GM18508 (cell line): ENCODE data around the gene CCNL2.
"Not testable (repeated sequence)": the region's sequence is repeated elsewhere in the genome, so short reads cannot be mapped to it uniquely, and the experiment has no call there.

ENCODE experiments used
- ATAC-seq: cut with Tn5 transposase; IDR thresholded peaks from one replicate; pipeline ENCODE4 v1.9.1; 2021; ENCODE audit warnings: moderate number of reproducible peaks; ENCODE audit not compliant: insufficient read depth, unreplicated experiment

Gene CCNL2

GRCh38 chr1:1432951-1433803, 34.0 kb upstream of the CCNL2 start:
- ATAC-seq: no peak

GRCh38 chr1:1432274-1432950, 33.3 kb upstream of the CCNL2 start:
- ATAC-seq: no peak

DNA sequence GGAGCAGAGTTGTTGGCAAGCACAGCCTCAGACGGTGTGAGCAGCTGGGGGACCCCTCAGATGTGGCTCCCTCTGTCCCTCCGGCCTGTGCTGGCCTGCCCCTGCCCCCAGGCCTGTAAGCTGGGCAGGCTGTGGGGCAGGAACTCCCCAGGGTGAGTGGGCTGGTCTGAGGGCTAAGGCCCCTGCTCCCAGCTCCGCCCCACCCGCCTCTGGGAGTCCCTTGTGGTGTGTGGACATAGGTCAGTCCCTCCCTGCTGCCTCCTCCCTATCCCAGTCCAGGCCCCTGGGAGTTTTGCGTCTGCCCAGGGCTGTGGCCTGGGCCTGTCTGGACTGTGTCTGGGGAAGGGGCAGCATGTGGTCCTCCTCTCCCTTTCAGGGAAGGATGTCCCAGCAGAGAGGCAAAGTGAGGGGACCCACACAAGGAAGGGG, 32.7 kb upstream of the CCNL2 start:
- no peak for ATAC-seq

GRCh38 chr1:1430992-1431844, 32.1 kb upstream of the CCNL2 start:
- no peak for ATAC-seq

GRCh38 chr1:1430114-1430982, 31.2 kb upstream of the CCNL2 start:
- ATAC-seq: no peak

DNA sequence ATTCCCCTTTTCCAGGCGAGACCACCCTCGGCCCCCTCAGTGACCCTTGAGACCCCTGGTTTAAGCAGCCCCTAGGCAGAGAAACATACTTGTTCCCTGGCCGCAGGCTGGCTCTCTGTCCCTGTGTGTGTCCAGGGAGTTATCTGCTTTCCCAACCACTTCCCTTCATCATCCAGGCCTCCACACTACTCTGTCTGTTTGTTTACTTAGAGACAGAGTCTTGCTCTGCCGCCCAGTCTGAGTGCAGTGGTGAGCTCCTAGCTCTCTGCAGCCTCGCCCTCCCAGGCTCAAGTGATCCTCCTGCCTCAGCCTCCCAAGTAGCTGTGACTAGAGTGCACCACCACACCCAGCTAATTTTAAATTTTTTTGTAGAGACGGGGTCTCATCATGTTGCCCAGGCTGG, 30.5 kb upstream of the CCNL2 start:
- ATAC-seq: no peak

DNA sequence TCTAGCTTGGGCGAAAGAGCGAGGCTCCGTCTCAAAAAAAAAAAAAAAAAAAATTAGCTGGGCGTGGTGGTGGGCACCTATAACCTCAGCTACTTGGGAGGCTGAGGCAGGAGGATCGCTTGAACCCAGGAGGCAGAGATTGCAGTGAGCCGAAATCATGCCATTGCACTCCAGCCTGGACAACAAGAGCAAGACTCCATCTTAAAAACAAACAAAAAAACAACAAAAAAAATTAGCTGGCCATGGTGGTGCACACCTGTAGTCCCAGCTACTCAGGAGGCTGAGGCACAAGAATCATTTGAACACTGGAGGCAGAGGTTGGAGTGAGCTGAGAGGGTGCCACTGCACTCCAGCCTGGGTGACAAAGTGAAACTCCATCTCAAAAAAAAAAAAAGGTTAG, 29.8 kb upstream of the CCNL2 start:
- not testable (repeated sequence) for ATAC-seq

DNA sequence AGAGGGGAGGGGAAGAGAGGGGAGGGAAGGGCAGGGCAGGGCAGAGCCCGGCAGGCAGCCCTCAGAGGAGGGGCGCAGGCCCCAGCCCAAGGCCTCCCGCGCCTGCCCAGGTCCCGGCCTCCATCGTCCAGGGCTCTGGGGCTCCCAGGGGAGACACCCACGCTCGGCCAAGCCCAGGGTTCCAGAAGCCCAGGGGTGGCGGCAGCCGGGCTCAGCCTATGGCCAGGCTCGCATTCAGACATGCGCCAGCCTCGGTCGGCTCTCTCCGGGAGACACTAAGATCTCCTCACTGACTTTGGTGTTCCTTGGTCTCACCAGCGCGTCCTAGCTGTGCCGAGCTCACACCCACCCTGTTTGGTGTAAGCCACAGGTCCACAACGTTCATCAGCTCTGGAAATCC, 29.0 kb upstream of the CCNL2 start:
- no peak for ATAC-seq

- ATAC-seq: no peak
Observed at GRCh38 chr1:1427820-1428148, 28.6 kb upstream of the CCNL2 start.

DNA sequence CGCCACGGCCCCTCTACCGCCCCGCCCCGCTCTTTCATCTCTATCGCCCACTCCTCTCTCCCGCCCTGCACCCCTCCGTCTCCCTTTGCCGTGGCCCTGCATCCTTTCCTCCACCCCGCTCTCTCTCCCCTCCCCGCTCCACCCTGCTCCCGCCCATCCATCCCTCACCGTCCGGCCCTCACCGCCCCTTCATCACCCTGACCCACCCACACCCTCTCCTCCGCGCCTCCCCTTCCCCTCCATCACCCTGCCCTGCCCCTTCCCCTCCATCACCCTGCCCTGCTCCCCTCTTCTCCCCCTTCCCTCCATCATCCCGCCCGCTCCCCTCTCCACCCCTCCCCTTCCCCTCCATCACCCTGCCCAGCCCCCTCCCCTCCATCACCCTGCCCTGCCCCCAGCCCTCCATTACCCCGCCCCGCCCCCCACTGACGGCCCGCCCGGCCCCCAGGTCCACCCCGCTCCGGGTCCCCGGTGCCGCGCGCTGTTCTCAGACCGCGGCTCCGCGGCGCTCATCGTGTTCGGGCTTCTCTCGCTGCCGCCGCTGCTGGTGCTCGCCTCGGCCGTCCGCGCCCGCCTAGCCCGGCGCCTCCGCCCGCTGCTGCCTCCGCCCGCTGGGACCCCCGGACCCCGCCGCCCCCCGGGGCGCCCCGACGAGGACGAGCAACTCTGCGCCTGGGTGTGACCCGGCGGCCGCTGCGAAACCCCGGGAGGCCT, 28.1 kb upstream of the CCNL2 start:
- ATAC-seq: no peak

DNA sequence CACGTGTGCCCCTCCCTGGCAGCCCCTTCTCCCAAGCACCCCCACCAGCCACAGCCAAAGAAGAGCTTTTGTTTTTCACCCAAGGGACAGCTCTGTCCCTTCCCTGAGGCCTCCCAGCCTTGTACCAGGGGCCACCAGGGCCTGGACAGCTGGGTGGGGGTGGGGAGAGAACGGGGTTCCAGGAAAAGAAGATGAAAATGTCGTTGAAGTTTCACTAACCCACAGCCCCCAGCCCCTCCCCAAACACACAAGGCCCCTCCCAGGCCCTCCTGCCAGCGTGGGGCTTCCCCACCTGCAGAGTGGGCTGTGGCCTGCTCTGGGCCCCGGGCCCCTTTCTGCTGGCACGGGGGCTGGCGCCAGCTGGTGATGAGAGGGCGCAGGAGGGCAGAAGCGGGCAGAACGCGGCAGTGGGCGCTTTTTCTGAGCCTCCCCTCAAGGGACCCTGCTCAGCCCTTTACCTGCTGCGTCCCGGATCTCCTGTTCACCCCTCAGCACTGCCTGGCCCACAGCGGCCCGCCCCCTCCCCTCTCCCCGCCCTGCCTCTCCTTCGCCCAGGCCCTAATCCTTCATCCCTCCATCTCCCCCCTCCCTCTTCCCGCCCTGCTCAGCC, 27.5 kb upstream of the CCNL2 start:
- no peak for ATAC-seq

DNA sequence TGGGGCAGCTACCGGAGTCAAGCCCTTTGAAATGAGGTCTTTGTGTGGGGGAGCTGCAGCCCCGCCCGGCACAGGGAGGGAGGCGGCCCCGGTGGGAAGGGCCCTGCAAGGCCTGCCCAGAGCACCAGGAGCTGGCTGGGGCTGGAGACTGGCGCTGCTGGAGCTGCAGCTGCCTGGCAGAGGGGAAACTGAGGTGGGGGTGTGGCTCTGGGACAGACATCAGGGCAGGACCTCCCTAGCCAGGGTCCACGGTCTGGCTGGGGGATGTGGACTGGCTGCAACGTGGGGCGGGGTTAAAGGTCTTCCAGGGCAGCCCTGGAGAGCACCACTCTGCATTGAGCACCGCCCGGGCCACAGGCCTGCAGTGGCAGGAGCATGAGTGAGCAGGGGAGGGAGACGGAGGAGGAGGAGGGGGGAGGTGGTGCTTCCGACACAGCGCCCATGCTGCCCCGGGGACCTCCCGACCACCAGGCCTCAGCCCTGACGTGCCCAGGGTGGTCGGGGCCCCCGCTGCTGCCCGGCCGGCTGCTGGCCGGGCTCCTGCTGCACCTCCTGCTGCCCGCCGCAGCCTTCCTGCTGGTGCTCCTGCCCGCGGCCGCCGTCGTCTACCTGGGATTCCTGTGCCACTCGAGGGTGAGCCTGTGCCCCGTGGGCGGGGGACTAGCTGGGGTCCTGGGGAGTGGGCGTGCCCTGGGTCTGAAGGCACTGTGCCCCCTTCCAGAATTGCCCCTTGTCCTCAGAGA, 26.8 kb upstream of the CCNL2 start:
- no peak for ATAC-seq

DNA sequence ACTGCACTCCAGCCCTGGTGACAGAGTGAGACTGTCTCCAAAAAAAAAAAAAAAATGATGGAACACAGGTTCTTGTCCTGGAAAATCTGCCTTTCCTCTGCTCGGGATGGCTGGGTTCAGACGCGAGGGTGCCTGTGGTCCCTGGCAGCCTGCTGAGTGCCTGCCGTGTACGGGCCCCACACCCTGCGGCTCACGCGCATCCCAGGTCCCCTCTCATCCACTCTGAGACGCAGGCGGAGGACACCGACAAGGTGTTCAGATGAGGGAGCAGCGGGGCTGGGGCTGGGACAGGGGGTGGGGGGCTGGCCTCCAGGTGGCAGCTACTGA, 26.3 kb upstream of the CCNL2 start:
- ATAC-seq: no peak

DNA sequence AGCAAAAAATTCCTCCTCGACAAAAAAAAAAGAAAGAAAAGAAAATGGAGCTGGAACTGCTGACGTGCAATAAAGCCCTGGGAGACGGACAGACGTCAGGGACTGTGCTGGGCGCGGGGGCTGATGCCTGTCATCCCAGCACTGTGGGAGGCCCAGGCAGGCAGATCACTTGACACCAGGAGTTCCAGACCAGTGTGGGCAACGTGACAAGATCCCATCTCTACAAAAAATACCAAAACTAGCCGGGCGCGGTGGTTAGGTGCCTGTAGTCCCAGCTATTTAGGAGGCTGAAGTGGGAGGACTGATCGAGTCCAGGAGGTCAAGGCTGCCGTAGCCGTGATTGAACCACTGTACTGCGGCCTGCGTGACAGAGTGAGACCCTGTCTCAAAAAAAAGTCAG, 25.6 kb upstream of the CCNL2 start:
- ATAC-seq: no peak

GRCh38 chr1:1423245-1423597, 24.1 kb upstream of the CCNL2 start:
- no peak for ATAC-seq

DNA sequence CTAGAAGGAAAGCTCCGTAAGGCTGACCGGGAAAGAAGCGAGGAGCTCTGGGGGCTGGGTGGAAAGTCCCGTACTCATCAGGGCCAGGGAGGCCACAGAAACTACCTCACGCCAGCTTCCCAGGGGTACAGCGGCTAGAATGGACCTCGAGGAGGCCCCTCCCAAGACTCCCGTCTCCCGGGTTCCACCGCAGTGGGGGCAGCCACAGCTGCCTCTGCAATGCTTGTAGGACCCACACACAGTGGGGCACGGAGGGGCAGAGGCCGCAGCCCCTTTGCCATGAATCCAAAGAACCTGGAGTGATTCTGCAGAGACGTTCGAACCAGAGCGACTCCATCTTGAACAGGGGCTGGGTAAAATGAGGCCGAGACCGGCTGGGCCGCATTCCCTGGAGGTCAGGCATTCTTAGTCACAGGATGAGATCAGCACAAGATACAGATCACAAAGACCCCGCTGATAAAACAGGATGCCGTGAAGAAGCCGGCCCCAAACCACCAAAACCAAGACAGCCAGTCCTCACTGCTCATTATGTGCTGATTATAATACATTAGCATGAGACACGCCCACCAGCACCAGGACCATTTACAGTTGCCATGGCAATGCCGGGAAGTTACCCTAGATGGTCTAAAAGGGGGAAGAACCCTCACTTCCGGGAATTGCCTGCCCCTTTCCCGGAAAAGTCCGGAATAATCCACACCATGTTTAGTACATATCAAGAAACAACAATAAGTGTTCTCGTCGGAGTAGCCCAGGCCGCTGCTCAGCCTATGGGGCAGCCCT, 23.5 kb upstream of the CCNL2 start:
- ATAC-seq: no peak

- ATAC-seq: no peak
Observed at GRCh38 chr1:1421907-1422464, 22.9 kb upstream of the CCNL2 start.
